Measurements from ENCODE around the gene CCT2.

Gene CCT2

DNA sequence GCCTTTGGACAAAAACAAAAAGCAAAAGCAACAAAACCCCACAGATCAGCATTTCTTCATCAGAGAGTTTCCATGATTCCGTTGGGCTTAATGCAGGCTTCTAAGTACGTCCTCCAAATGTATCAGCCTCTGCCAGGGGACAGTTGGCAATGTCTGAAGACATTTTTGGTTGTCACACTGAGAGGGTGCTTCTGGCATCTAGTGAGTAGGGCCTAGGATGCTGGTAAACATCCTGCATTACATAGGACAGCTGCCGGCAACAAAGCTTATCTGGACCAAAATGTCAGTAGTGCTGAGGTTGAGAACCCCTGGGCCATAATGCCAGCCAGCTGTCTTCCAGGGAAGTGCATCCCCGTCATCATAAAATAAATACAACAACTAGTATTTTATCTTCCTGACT is 34.8 kb downstream of the CCT2 start:
- Histone ChIP-seq H3K27me3 (ENCODE audit: control insufficient read depth, insufficient read depth, low read length) (no peaks in the 10 kb centered on the region), H3K9me3 (ENCODE audit: control insufficient read depth, low read depth, low read length) (no peaks in the 10 kb centered on the region), H3K36me3 (ENCODE audit: control insufficient read depth, low read depth, low read length) (no peaks in the 10 kb centered on the region), H3K9ac (ENCODE audit: low read length) (no peak overlapping the region), H3K27ac (ENCODE audit: low read length) (no peak overlapping the region), H3K4me3 (ENCODE audit: low read length) (no peak overlapping the region), H3K4me1 (ENCODE audit: control insufficient read depth, low read depth, low read length) (no peaks in the 10 kb centered on the region)

DNA sequence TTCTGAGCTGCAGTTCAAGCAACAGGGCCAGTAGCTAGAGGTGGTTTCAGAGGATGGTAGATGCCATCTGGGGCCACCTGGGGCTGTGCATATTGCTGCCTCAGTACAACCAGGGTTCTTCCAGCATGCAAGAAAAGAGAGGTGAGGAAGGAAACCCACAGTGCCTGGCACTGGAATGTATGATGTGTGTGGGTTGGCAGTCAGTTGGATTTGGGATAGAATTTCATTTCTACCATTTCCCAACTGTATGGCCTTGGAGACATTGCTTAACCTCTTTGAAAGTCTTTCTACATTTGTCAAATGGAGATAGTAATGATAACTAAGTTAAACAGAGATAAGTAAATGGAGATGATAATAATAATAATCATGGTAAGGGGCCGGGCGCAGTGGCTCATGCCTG is 35.7 kb downstream of the CCT2 start:
- Histone ChIP-seq H3K36me3 (ENCODE audit: control insufficient read depth, low read depth, low read length) (no peaks in the 10 kb centered on the region), H3K4me1 (ENCODE audit: control insufficient read depth, low read depth, low read length) (no peaks in the 10 kb centered on the region), H3K9ac (ENCODE audit: low read length) (no peak overlapping the region), H3K4me3 (ENCODE audit: low read length) (no peak overlapping the region), H3K27ac (ENCODE audit: low read length) (no peak overlapping the region), H3K27me3 (ENCODE audit: control insufficient read depth, insufficient read depth, low read length) (no peaks in the 10 kb centered on the region), H3K9me3 (ENCODE audit: control insufficient read depth, low read depth, low read length) (no peaks in the 10 kb centered on the region)

- no peaks in the 10 kb centered on the region for H3K36me3 ChIP-seq (ENCODE audit: control insufficient read depth, low read depth, low read length)
- H3K9ac ChIP-seq (ENCODE audit: low read length), result no peak overlapping the region
- no peak overlapping the region for H3K27ac ChIP-seq (ENCODE audit: low read length)
- no peaks in the 10 kb centered on the region for H3K27me3 ChIP-seq (ENCODE audit: control insufficient read depth, insufficient read depth, low read length)
- no peaks in the 10 kb centered on the region for H3K9me3 ChIP-seq (ENCODE audit: control insufficient read depth, low read depth, low read length)
- H3K4me3 ChIP-seq (ENCODE audit: low read length), result no peak overlapping the region
- no peaks in the 10 kb centered on the region for H3K4me1 ChIP-seq (ENCODE audit: control insufficient read depth, low read depth, low read length)
These were observed 36.3 kb downstream of the CCT2 start for GRCh38 chr12:69621551-69621950.

GRCh38 chr12:69623970-69624369 is 38.7 kb downstream of the CCT2 start:
- no peak overlapping the region for H3K4me3 ChIP-seq (ENCODE audit: low read length)
- no peaks in the 10 kb centered on the region for H3K9me3 ChIP-seq (ENCODE audit: control insufficient read depth, low read depth, low read length)
- H3K27me3 ChIP-seq (ENCODE audit: control insufficient read depth, insufficient read depth, low read length), result no peaks in the 10 kb centered on the region
- H3K4me1 ChIP-seq (ENCODE audit: control insufficient read depth, low read depth, low read length), result no peaks in the 10 kb centered on the region
- no peak overlapping the region for H3K27ac ChIP-seq (ENCODE audit: low read length)
- no peaks in the 10 kb centered on the region for H3K36me3 ChIP-seq (ENCODE audit: control insufficient read depth, low read depth, low read length)
- no peak overlapping the region for H3K9ac ChIP-seq (ENCODE audit: low read length)

- no peaks in the 10 kb centered on the region for H3K27me3 ChIP-seq (ENCODE audit: control insufficient read depth, insufficient read depth, low read length)
- H3K4me3 ChIP-seq (ENCODE audit: low read length), result no peak overlapping the region
These were observed 42.2 kb downstream of the CCT2 start for GRCh38 chr12:69627501-69627900.

GRCh38 chr12:69630191-69630590 is 44.9 kb downstream of the CCT2 start:
- H3K4me3 ChIP-seq (ENCODE audit: low read length), result no peak overlapping the region
- H3K9me3 ChIP-seq (ENCODE audit: control insufficient read depth, low read depth, low read length), result no peaks in the 10 kb centered on the region
- H3K27ac ChIP-seq (ENCODE audit: low read length), result no peak overlapping the region
- no peaks in the 10 kb centered on the region for H3K36me3 ChIP-seq (ENCODE audit: control insufficient read depth, low read depth, low read length)
- no peak overlapping the region for H3K9ac ChIP-seq (ENCODE audit: low read length)
- H3K4me1 ChIP-seq (ENCODE audit: control insufficient read depth, low read depth, low read length), result peaks cover 3% of the 10 kb centered on the region
- H3K27me3 ChIP-seq (ENCODE audit: control insufficient read depth, insufficient read depth, low read length), result no peaks in the 10 kb centered on the region

More at GRCh38 chr12:69627501-69627900, 42.2 kb downstream of the CCT2 start:
- H3K9me3 ChIP-seq (ENCODE audit: control insufficient read depth, low read depth, low read length), result no peaks in the 10 kb centered on the region
- no peak overlapping the region for H3K9ac ChIP-seq (ENCODE audit: low read length)
- no peak overlapping the region for H3K27ac ChIP-seq (ENCODE audit: low read length)
- H3K4me1 ChIP-seq (ENCODE audit: control insufficient read depth, low read depth, low read length), result no peaks in the 10 kb centered on the region
- no peaks in the 10 kb centered on the region for H3K36me3 ChIP-seq (ENCODE audit: control insufficient read depth, low read depth, low read length)

DNA sequence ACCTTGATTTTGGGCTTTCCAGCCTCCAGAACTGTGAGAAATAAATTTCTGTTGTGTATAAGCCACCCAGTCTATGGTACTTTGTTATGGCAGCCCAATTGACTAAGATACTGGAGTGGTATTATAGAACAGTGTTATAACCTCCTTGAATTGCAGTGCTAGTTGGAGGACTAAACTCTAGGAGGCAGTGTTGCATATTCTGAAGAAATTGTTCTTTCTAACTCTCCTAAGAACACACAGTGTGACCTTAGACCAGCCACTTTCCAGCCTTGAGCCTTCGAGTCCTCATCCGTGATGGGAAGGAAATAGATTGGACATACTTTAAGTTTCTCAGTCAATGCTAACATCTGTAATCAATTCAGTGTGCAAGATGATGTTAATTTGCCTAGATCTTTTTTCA is 47.8 kb downstream of the CCT2 start:
- Histone ChIP-seq H3K4me1 (ENCODE audit: control insufficient read depth, low read depth, low read length) (peaks cover 5% of the 10 kb centered on the region), H3K27ac (ENCODE audit: low read length) (no peak overlapping the region), H3K27me3 (ENCODE audit: control insufficient read depth, insufficient read depth, low read length) (no peaks in the 10 kb centered on the region), H3K9ac (ENCODE audit: low read length) (no peak overlapping the region), H3K9me3 (ENCODE audit: control insufficient read depth, low read depth, low read length) (no peaks in the 10 kb centered on the region), H3K4me3 (ENCODE audit: low read length) (no peak overlapping the region), H3K36me3 (ENCODE audit: control insufficient read depth, low read depth, low read length) (no peaks in the 10 kb centered on the region)

GRCh38 chr12:69639400-69640016 is 54.2 kb downstream of the CCT2 start:
- Histone ChIP-seq H3K9ac (ENCODE audit: low read length) (no peak overlapping the region), H3K4me1 (ENCODE audit: control insufficient read depth, low read depth, low read length) (peaks cover 5% of the 10 kb centered on the region), H3K4me3 (ENCODE audit: low read length) (no peak overlapping the region), H3K27me3 (ENCODE audit: control insufficient read depth, insufficient read depth, low read length) (no peaks in the 10 kb centered on the region), H3K27ac (ENCODE audit: low read length) (no peak overlapping the region), H3K36me3 (ENCODE audit: control insufficient read depth, low read depth, low read length) (no peaks in the 10 kb centered on the region), H3K9me3 (ENCODE audit: control insufficient read depth, low read depth, low read length) (no peaks in the 10 kb centered on the region)

DNA sequence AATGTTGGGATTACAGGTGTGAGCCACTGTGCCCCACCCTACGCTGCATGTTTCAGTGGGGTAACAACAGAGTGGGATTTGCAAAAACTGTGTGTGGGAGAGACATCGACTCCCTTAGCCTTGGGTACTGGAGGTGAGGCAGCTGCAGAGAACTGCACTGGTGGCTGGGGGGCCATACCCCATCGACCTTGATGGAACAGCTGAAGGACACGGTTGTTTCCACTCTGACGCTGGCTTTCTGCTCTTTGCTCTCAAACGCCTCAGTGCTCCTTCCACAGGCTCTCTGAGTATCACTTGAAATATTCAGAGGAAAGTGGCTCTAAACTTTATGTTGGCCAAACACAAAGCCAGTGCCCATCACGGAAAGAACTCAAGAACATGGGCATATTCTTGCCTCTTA is 56.3 kb downstream of the CCT2 start:
- H3K9ac ChIP-seq (ENCODE audit: low read length), result no peak overlapping the region
- H3K9me3 ChIP-seq (ENCODE audit: control insufficient read depth, low read depth, low read length), result no peaks in the 10 kb centered on the region
- H3K27me3 ChIP-seq (ENCODE audit: control insufficient read depth, insufficient read depth, low read length), result no peaks in the 10 kb centered on the region
- no peak overlapping the region for H3K27ac ChIP-seq (ENCODE audit: low read length)
- no peaks in the 10 kb centered on the region for H3K4me1 ChIP-seq (ENCODE audit: control insufficient read depth, low read depth, low read length)
- no peaks in the 10 kb centered on the region for H3K36me3 ChIP-seq (ENCODE audit: control insufficient read depth, low read depth, low read length)
- no peak overlapping the region for H3K4me3 ChIP-seq (ENCODE audit: low read length)

- Histone ChIP-seq H3K4me3 (ENCODE audit: low read length) (no peak overlapping the region), H3K4me1 (ENCODE audit: control insufficient read depth, low read depth, low read length) (no peaks in the 10 kb centered on the region), H3K36me3 (ENCODE audit: control insufficient read depth, low read depth, low read length) (no peaks in the 10 kb centered on the region), H3K9ac (ENCODE audit: low read length) (no peak overlapping the region), H3K27me3 (ENCODE audit: control insufficient read depth, insufficient read depth, low read length) (no peaks in the 10 kb centered on the region), H3K9me3 (ENCODE audit: control insufficient read depth, low read depth, low read length) (no peaks in the 10 kb centered on the region), H3K27ac (ENCODE audit: low read length) (no peak overlapping the region)
These were observed 57.3 kb downstream of the CCT2 start for GRCh38 chr12:69642531-69642930.

DNA sequence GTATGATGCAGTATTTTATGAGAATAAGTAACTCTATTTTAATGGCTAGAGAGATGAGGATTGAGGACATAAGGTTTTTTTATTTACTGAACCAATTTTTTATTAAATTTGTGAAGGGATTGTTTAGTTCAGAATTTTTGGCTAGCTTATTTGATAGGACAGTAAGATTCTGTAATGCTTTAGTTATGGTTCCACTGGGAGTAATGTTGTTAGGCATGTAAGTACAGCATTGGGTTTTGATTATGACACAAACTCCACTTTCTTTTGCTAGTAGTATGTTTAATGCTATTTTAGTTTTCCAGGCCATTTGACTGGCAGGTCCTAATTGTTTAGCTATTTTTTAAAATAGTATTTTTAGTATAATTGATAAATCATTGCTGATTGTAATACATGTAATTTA is 59.3 kb downstream of the CCT2 start:
- no peak overlapping the region for H3K4me3 ChIP-seq (ENCODE audit: low read length)
- H3K9me3 ChIP-seq (ENCODE audit: control insufficient read depth, low read depth, low read length), result no peaks in the 10 kb centered on the region
- H3K27me3 ChIP-seq (ENCODE audit: control insufficient read depth, insufficient read depth, low read length), result no peaks in the 10 kb centered on the region
- H3K9ac ChIP-seq (ENCODE audit: low read length), result no peak overlapping the region
- H3K4me1 ChIP-seq (ENCODE audit: control insufficient read depth, low read depth, low read length), result no peaks in the 10 kb centered on the region
- H3K27ac ChIP-seq (ENCODE audit: low read length), result no peak overlapping the region
- no peaks in the 10 kb centered on the region for H3K36me3 ChIP-seq (ENCODE audit: control insufficient read depth, low read depth, low read length)

DNA sequence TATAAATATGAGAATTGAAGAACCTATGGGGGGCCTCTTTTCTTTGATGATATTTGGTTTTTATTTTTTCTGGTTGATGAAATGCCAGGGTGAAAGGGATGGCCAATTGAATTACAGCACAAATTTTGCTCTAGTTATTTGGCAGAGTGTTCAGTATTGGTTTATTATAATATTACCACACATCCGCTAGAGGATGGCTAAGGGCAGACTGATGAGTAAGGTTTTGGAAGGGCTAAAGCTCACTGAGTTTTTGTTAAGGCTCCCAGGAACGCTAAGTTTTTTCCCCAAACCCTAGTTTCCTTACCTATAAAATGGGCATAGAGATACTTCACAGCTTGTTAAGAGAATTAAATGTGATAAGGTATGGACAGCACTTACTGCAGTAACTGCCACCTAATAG is 59.8 kb downstream of the CCT2 start:
- Histone ChIP-seq H3K4me1 (ENCODE audit: control insufficient read depth, low read depth, low read length) (no peaks in the 10 kb centered on the region), H3K9me3 (ENCODE audit: control insufficient read depth, low read depth, low read length) (no peaks in the 10 kb centered on the region), H3K27me3 (ENCODE audit: control insufficient read depth, insufficient read depth, low read length) (no peaks in the 10 kb centered on the region), H3K4me3 (ENCODE audit: low read length) (no peak overlapping the region), H3K36me3 (ENCODE audit: control insufficient read depth, low read depth, low read length) (no peaks in the 10 kb centered on the region), H3K9ac (ENCODE audit: low read length) (no peak overlapping the region), H3K27ac (ENCODE audit: low read length) (no peak overlapping the region)

Data from iPS-18a (cell line).